GM12878 (cell line): ENCODE results near the gene SRD5A1. TPM values are rescaled to one million over a fixed set of nuclear protein-coding genes. Genes with fewer than 3 reads are reported as not detected.

Experiments
- ATAC-seq: fragments of 200-7000 bp; cut with Tn5 transposase; 3 replicates; pipeline ENCODE4 v1.9.1; 2020; ENCODE audit warnings: mild to moderate bottlenecking, moderate library complexity
- BruUV-seq: library from RNA; stranded (reverse); fragments of 400-500 nt; replicated peaks from 2 replicates; lab custom pipeline; 2021; lab: Mats Ljungman, UMichigan
- CTCF ChIA-PET: fragments of 300-600 bp; sonication (Branson Sonifier 250); formaldehyde crosslinking; extraction: SDS; loops from one replicate; lab custom pipeline; 2021; ENCODE audit warnings: inconsistent platforms; lab: Yijun Ruan, JAX
- POLR2A ChIA-PET: fragments of 350-600 bp; formaldehyde crosslinking; extraction: SDS; loops from one replicate; lab custom pipeline; 2021; ENCODE audit warnings: inconsistent platforms; lab: Charles Lee
- RAD21 ChIA-PET: fragments of 300-600 bp; sonication (Branson Sonifier 250); formaldehyde crosslinking; loops from one replicate; lab custom pipeline; 2023; ENCODE audit warnings: antibody characterized with exemption; ENCODE audit not compliant: unreplicated experiment; lab: Charles Lee
- SMC1A ChIA-PET: fragments of 300-600 bp; sonication (Branson Sonifier 250); formaldehyde crosslinking; loops from one replicate; lab custom pipeline; 2023; ENCODE audit not compliant: unreplicated experiment, uncharacterized antibody; lab: Charles Lee
- DNase-seq: peaks from one replicate; pipeline ENCODE4 v3.0.0-alpha.2; 2011; ENCODE audit warnings: low read depth, low spot score
- FAIRE-seq: peaks from 3 replicates; lab custom pipeline; 2011; peaks lifted over from hg19 to GRCh38; lab: Jason Lieb, UNC
- H2AFZ ChIP-seq: 2 replicates; pipeline ENCODE4 v1.6.0; 2011; ENCODE audit warnings: low read depth, low read length, control low read depth; ENCODE audit not compliant: control insufficient read depth
- H3K27ac ChIP-seq: 2 replicates; pipeline ENCODE4 v1.5.1; 2011; ENCODE audit warnings: control low read depth; ENCODE audit not compliant: control insufficient read depth, insufficient read depth
- H3K27me3 ChIP-seq, 2 experiments: replicated peaks in 1 of 2; 2 replicates each; pipeline versions ENCODE4 v1.6.0 to v1.6.1; 2011; ENCODE audit warnings: low read length in 1 of 2; ENCODE audit not compliant: control insufficient read depth in 2 of 2, insufficient read depth in 2 of 2
- H3K36me3 ChIP-seq, 2 experiments: 2 replicates each; pipeline ENCODE4 v1.5.1; 2011; ENCODE audit warnings: low read length in 1 of 2; ENCODE audit not compliant: control insufficient read depth in 2 of 2, insufficient read depth in 2 of 2
- H3K4me1 ChIP-seq: 2 replicates; pipeline ENCODE4 v1.6.1; 2011; ENCODE audit warnings: mild to moderate bottlenecking, low read length, moderate library complexity, mixed read lengths; ENCODE audit not compliant: control insufficient read depth, insufficient read depth
- H3K4me2 ChIP-seq: 2 replicates; pipeline ENCODE4 v1.6.0; 2011; ENCODE audit warnings: control low read depth; ENCODE audit not compliant: control insufficient read depth, insufficient read depth
- H3K4me3 ChIP-seq: fragments of 200-600 bp; sonication (generic); 2 replicates; pipeline ENCODE4 v1.5.1; 2016
- H3K79me2 ChIP-seq: 2 replicates; pipeline ENCODE4 v1.6.0; 2011; ENCODE audit warnings: low read length; ENCODE audit not compliant: control insufficient read depth, insufficient read depth
- H3K9ac ChIP-seq: 2 replicates; pipeline ENCODE4 v1.8.0; 2011; ENCODE audit warnings: low read length, control low read depth, mixed read lengths; ENCODE audit not compliant: control insufficient read depth, insufficient read depth
- H3K9me3 ChIP-seq: replicated peaks from 3 replicates; pipeline ENCODE4 v1.5.1; 2011; ENCODE audit warnings: mild to moderate bottlenecking, low read length; ENCODE audit not compliant: control insufficient read depth, insufficient read depth
- H4K20me1 ChIP-seq: 2 replicates; pipeline ENCODE4 v1.6.0; 2011; ENCODE audit not compliant: control insufficient read depth, insufficient read depth
- CHD1 ChIP-seq: IDR thresholded peaks from 2 replicates; pipeline ENCODE4 v1.6.1; 2012; ENCODE audit warnings: low read depth, low read length, improper control_type of control experiment
- EGR1 ChIP-seq, 2 experiments: IDR thresholded peaks; 1 replicate in 1 of 2; 2 replicates in 1 of 2; pipeline ENCODE4 v1.6.1; 2011 to 2012; ENCODE audit warnings: low read depth in 2 of 2, low read length in 2 of 2, borderline replicate concordance in 1 of 2, mild to moderate bottlenecking in 1 of 2, moderate library complexity in 1 of 2
- ETV6 ChIP-seq, 2 experiments: fragments of 450-650 bp in 1 of 2; IDR thresholded peaks in 1 of 2; conservative IDR thresholded peaks in 1 of 2; 2 replicates each; pipeline ENCODE4 v1.6.1; 2014; ENCODE audit warnings: antibody characterized with exemption in 1 of 2, borderline replicate concordance in 1 of 2, low read depth in 1 of 2, mild to moderate bottlenecking in 1 of 2, moderate library complexity in 1 of 2
- POLR2AphosphoS5 ChIP-seq: IDR thresholded peaks from 2 replicates; pipeline ENCODE4 v1.6.1; 2011; ENCODE audit warnings: mild to moderate bottlenecking, low read length, inconsistent platforms
- RAD21 ChIP-seq: IDR thresholded peaks from 2 replicates; pipeline ENCODE4 v1.6.1; 2011; ENCODE audit warnings: mild to moderate bottlenecking, low read depth, low read length, moderate library complexity; ENCODE audit not compliant: insufficient read depth
- ZNF24 ChIP-seq: fragments of 450-650 bp; IDR thresholded peaks from 2 replicates; pipeline ENCODE4 v1.6.1; 2017; ENCODE audit warnings: antibody characterized with exemption, mild to moderate bottlenecking
- WGBS: methylation state at CpG from one replicate; pipeline ENCODE4 v1.1.6; 2016; ENCODE audit warnings: low lambda C conversion rate; ENCODE audit not compliant: insufficient replicate concordance, insufficient coverage; ENCODE audit errors: missing lambda C conversion rate; 5-methylcytosine and 5-hydroxymethylcytosine counted together
- in situ Hi-C: fragments of 300-500 bp; cut with MboI; formaldehyde crosslinking; loops from 9 replicates; pipeline ENCODE4 v1.14.3; 2018; ENCODE audit warnings: mixed read lengths
- intact Hi-C: fragments of 100-400 bp; cut with micrococcal nuclease; formaldehyde crosslinking; loops from one replicate; pipeline ENCODE4 v1.14.2; 2022; ENCODE audit not compliant: unreplicated experiment
- polyA plus RNA-seq, 11 experiments: library from polyadenylated mRNA; depleted of rRNA in 4 of 11; unstranded in 6 of 11; stranded (reverse) in 5 of 11; fragments of >200 nt; fragmentation: Nextera tagmentation in 4 of 11; fragmentation: Illumina TruSeq in 1 of 11; extraction: Ambion mirVana in 4 of 11; extraction: Trizol in 1 of 11; gene quantifications; 1 replicate in 1 of 11; 2 replicates in 10 of 11; pipeline versions ENCODE4 v1.2.1 to v1.2.3, GENCODE V29; 2011 to 2016; ENCODE audit warnings: inconsistent platforms in 2 of 11, missing spikeins in 2 of 11, low read depth in 1 of 11
- total RNA-seq, 4 experiments: library from RNA; depleted of rRNA in 3 of 4; stranded (reverse); fragments of >200 nt in 3 of 4; fragmentation: Illumina TruSeq in 1 of 4; extraction: Trizol in 1 of 4; gene quantifications; 2 replicates each; pipeline versions ENCODE4 v1.2.1 to v1.2.3, GENCODE V29; 2013 to 2021
- TF ChIP-seq, protein P1 (sequence below): IDR thresholded peaks from 2 replicates; pipeline ENCODE4 v1.6.1; 2011; ENCODE audit warnings: mild to moderate bottlenecking, low read depth, low read length, moderate library complexity; ENCODE audit not compliant: insufficient replicate concordance

The SRD5A1 gene
- total and polyA plus RNA-seq, 10 of the 15 experiments (the other 5 are each of a cell fraction or from before 2014, with no cell fraction given): 0.76 to 20.1 (median 12.3) TPM

- in situ Hi-C loops: loop anchor here (5.0 kb wide), 1 partner anchor 105 kb away; no protein-coding TSS in a partner anchor
- peak overlapping the region; percentile 65 for H3K4me2 ChIP-seq
- POLR2A ChIA-PET: interaction anchor here (1.0 to 1.6 kb wide), 5 partner anchors 10 to 104 kb away, joined by 4 to 6 read pairs (median 4); no protein-coding TSS in a partner anchor
- ATAC-seq (peak; percentile 48), FAIRE-seq (no peak), DNase-seq (no peak)
- peak overlapping the region; percentile 97 for H3K27ac ChIP-seq
- RAD21 ChIA-PET: interaction anchor here (0.6 to 4.4 kb wide), 14 partner anchors 9 to 148 kb away, joined by 3 to 32 read pairs (median 4); partner anchors contain the start of gene TENT4A
- H3K4me1 ChIP-seq: peaks cover 4% of the 10 kb centered on the region; the same call in 1 of the 2 replicates
- H4K20me1 ChIP-seq: no peaks in the 10 kb centered on the region; the same call in 1 of the 2 replicates
- H3K4me3 ChIP-seq: peak overlapping the region; percentile 98
- no peaks in the 10 kb centered on the region for H3K27me3 ChIP-seq
- no peaks in the 10 kb centered on the region; the same call in 2 of the 3 replicates for H3K9me3 ChIP-seq
- 0 out of 2 replicates have a peak, but pooled peaks have one; percentile 18 for TF ChIP-seq RAD21
- TF ChIP-seq EGR1 (IDR thresholded peaks at IDR 0.05; ENCODE audit: borderline replicate concordance in 1 of 2, low read depth in 2 of 2, low read length in 2 of 2): peak in 1 of 2 experiments; percentile 11; a peak in 1 of 3 replicates
- 0 out of 4 replicates have a peak, but pooled peaks of 1 of the 2 experiments have one; percentile 2 for TF ChIP-seq ETV6 (conservative IDR thresholded peaks at IDR 0.05 in 1 of 2, IDR thresholded peaks at IDR 0.05 in 1 of 2; ENCODE audit: borderline replicate concordance in 1 of 2, low read depth in 1 of 2)
- TF ChIP-seq, protein P1, sequence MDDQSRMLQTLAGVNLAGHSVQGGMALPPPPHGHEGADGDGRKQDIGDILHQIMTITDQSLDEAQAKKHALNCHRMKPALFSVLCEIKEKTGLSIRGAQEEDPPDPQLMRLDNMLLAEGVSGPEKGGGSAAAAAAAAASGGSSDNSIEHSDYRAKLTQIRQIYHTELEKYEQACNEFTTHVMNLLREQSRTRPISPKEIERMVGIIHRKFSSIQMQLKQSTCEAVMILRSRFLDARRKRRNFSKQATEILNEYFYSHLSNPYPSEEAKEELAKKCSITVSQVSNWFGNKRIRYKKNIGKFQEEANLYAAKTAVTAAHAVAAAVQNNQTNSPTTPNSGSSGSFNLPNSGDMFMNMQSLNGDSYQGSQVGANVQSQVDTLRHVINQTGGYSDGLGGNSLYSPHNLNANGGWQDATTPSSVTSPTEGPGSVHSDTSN: peak; percentile 6
- TF ChIP-seq ZNF24: no peak
- TF ChIP-seq POLR2AphosphoS5: peak; percentile 45; the same call in 1 of the 2 replicates
- no peak for TF ChIP-seq CHD1
- SMC1A ChIA-PET: interaction anchor here (0.7 to 4.0 kb wide), 15 partner anchors 8 to 112 kb away, joined by 3 to 24 read pairs (median 5); no protein-coding TSS in a partner anchor
- peaks cover 0 to 27% of the 10 kb centered on the region in 2 experiments; a peak in 2 of 4 replicates for H3K36me3 ChIP-seq
- 2% methylated on average over 33 of the region's 33 CpGs for WGBS
- intact Hi-C loops: loop anchor here (2.0 to 5.0 kb wide), 3 partner anchors 104 to 145 kb away; no protein-coding TSS in a partner anchor
- peak overlapping the region; percentile 98 for H3K9ac ChIP-seq
- CTCF ChIA-PET: interaction anchor here (1.0 to 2.8 kb wide), 9 partner anchors 17 to 113 kb away, joined by 3 to 19 read pairs (median 4); no protein-coding TSS in a partner anchor
- H3K79me2 ChIP-seq: peaks cover 58% of the 10 kb centered on the region
- peak overlapping the region; percentile 83 for H2AFZ ChIP-seq
- BruUV-seq: TSS peak; percentile 53
Observed at GRCh38 chr5:6632324-6632887, 834 bp upstream of the SRD5A1 start.
